ENCODE results near the gene PIK3R3. TPM values are rescaled to one million over a fixed set of nuclear protein-coding genes. Genes with fewer than 3 reads are reported as not detected.

PIK3R3 gene
- total and polyA plus RNA-seq, 9 of the 15 experiments (the other 6 are each of a cell fraction or from before 2014, with no cell fraction given): 1.4 to 7.7 (median 4.6) TPM

- TF ChIP-seq UBTF (IDR thresholded peaks at IDR 0.05; ENCODE audit: borderline replicate concordance in 1 of 2, low read depth in 2 of 2, low read length in 2 of 2): peak; percentile 58 to 61; a peak in 1 of 4 replicates
- TF ChIP-seq NFYB (IDR thresholded peaks at IDR 0.05; ENCODE audit: extremely low read depth, insufficient read length): no peak
- TF ChIP-seq RBM22 (IDR thresholded peaks at IDR 0.05; ENCODE audit: low read depth, low read length, poor library complexity, severe bottlenecking): no peak
- TF ChIP-seq EZH2 (IDR thresholded peaks at IDR 0.05; ENCODE audit: borderline replicate concordance, low read depth, low read length): no peak
- 0 out of 2 replicates have a peak, but pooled peaks have one; percentile 76 for TF ChIP-seq HOMEZ (CRISPR knock-in tag; IDR thresholded peaks at IDR 0.05)
- TF ChIP-seq RB1 (IDR thresholded peaks at IDR 0.05; ENCODE audit: low read depth): 0 out of 2 replicates have a peak, but pooled peaks have one; percentile 39
- no peak for TF ChIP-seq PTTG1 (tag; IDR thresholded peaks at IDR 0.05; ENCODE audit: low read depth)
- TF ChIP-seq ZNF75A (CRISPR knock-in tag; IDR thresholded peaks at IDR 0.05): no peak; the same call in 1 of the 2 replicates
- no peak for TF ChIP-seq CTCF (IDR thresholded peaks at IDR 0.05 in 2 of 3, conservative IDR thresholded peaks at IDR 0.05 in 1 of 3; ENCODE audit: insufficient read depth in 2 of 3, low read depth in 1 of 3, low read length in 3 of 3)
- TF ChIP-seq KLF1 (tag; IDR thresholded peaks at IDR 0.05): no peak
- TF ChIP-seq MAFG (tag; conservative IDR thresholded peaks at IDR 0.05): peak; percentile 95
- no peak for TF ChIP-seq ZFP1 (CRISPR knock-in tag; IDR thresholded peaks at IDR 0.05)
- peak; percentile 99 for TF ChIP-seq PML (IDR thresholded peaks at IDR 0.05; ENCODE audit: low read length)
- peak; percentile 100 for TF ChIP-seq TCF3 (CRISPR knock-in tag; IDR thresholded peaks at IDR 0.05)
- TF ChIP-seq ZNF57 (CRISPR knock-in tag; IDR thresholded peaks at IDR 0.05): no peak
- TF ChIP-seq LARP7 (IDR thresholded peaks at IDR 0.05): no peak
- TF ChIP-seq ETV1 (tag; conservative IDR thresholded peaks at IDR 0.05; ENCODE audit: low read depth): no peak
- TF ChIP-seq ZNF263 (CRISPR knock-in tag; IDR thresholded peaks at IDR 0.05; ENCODE audit: borderline replicate concordance): no peak; the same call in 1 of the 2 replicates
- no peak for TF ChIP-seq THAP7 (CRISPR knock-in tag; IDR thresholded peaks at IDR 0.05)
- peak; percentile 67 for TF ChIP-seq POLR3A (IDR thresholded peaks at IDR 0.05; ENCODE audit: borderline replicate concordance, extremely low read depth, insufficient read depth, insufficient read length)
- TF ChIP-seq DNMT1 (IDR thresholded peaks at IDR 0.05): no peak
Observed at GRCh38 chr1:46158312-46159281, 26.2 kb upstream of the PIK3R3 start (continued).

All from K562 (cell line).